ENCODE measurements around the gene CDK14.

DNA sequence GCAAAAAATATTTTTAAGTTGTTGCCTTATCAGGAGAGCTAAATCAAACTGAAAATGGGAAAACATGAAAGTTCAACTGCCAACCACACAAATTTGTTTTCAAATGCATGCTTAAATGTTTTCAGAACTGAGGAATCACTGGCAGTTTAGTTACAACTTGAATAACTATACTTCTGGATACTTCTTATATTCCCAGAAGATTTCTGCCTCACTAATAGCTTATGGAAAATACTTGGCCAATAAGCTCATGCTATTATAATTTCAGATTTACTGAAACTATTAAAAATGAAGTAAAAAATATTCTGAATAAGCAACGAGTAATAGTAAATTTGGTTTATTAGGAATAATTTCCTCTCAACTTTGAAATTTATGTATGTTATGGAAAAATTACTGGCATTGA lies 222.2 kb downstream of the CDK14 start:
- TF ChIP-seq POLR2A (IDR thresholded peaks at IDR 0.05) (no peak), CTCF (IDR thresholded peaks at IDR 0.05) (no peak), EP300 (IDR thresholded peaks at IDR 0.05) (no peak)

All from ovary (tissue), 3 donors.